KBM-7 (cell line): ENCODE measurements around the gene RUNX1.

Source experiments
- DNase-seq: peaks from one replicate; pipeline ENCODE4 v3.0.0-alpha.2; 2015
- in situ Hi-C: fragments of 300-500 bp; cut with MboI; formaldehyde crosslinking; loops from 2 replicates; pipeline ENCODE4 v1.14.3; 2020; ENCODE audit warnings: low sequenced_read_pairs, low pct_unique_long_range_greater_than_20kb, mixed read lengths

RUNX1 gene

DNA sequence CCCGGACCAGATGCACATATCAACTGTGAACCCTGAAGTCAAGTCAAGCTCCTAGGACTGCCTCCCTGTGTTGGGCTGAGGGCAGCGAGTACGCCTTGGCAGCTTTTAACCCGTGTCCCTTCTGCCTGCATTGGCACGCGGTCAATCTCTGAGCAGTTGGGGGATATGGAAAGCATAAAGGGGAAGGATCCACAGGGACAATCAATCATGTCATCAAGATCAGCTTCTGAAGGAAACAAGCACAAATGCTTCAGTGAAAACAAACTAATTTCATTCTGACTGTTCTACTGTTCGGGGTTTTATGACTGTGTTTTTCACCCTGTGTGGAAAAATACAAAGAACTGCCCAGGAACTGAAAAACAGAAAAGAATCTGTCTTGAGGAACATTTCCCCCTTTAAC is 106.2 kb downstream of the RUNX1 start:
- in situ Hi-C loops = no loop called here
- peak; percentile 67 for DNase-seq

- in situ Hi-C loops = no loop called here
- no peak for DNase-seq
These were observed 107.9 kb downstream of the RUNX1 start for GRCh38 chr21:34941162-34941561.

GRCh38 chr21:34939673-34940331 is 109.3 kb downstream of the RUNX1 start:
- DNase-seq = peak; percentile 55
- in situ Hi-C loops = no loop called here

DNA sequence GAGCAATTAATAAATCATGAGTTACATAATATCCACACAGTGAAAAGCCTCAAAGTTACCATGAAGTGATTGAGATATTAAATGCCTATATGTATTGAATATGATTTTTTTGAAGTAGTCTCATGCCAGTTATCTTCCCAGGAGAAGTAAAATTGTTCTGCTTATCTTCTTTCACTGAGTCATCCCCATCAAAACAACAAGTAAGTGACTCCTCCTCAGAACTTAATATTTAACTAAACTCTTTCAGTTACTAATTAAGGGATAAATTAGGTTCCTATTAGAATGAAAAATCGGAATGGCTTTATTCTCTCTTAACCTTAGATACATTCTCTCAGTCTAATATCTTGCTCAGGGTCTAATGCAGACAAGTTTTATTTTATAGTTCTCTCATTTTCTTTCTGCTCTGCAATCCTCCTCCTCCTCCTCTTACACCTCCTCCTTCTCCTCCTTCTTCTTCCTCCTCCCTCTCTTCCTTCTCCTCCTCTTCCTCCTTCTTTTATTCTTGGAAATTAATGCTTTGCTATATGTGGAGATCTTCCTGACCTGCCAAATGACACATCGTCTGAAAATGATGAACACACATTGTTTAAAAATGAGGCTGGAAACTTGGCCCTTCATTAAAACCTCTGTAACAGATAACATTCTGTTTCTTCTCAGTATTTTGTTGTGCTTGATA is 110.9 kb downstream of the RUNX1 start:
- in situ Hi-C loops = no loop called here

DNA sequence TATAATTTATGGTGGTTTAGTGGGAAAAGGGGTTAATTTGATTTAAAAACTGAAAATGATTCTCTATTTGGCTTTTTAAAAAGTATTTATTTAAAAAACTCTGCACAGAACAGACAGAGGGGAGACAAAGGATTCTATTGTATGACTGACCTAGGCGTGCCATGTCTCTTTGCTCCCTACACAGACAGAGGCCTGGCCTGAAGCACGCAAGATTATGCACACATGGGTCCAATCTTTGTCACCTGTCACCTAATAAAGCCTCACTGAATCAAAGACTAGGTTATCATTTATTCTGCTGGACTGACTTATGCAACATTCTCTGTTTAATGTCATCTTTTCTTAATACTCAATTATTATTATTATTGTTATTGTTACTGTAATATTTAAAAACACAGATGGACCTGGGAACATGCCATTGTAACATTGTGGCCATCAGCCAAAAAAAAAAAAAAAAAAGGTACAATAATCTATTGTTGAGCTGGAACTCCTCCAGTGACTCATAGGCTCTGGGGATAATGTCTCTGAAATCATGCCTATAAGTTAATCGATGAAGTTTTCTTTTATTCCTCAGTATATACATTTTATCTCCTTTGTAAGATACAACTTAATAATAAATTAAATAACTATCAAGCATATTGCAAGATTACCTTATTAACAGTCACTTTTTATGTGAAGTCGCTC is 112.1 kb downstream of the RUNX1 start:
- no peak for DNase-seq

More for the DNA sequence above, 110.9 kb downstream of the RUNX1 start:
- DNase-seq = no peak

GRCh38 chr21:34936371-34936789 is 112.7 kb downstream of the RUNX1 start:
- DNase-seq = no peak
- in situ Hi-C loops = no loop called here

More for the DNA sequence above, 112.1 kb downstream of the RUNX1 start:
- in situ Hi-C loops = no loop called here

DNA sequence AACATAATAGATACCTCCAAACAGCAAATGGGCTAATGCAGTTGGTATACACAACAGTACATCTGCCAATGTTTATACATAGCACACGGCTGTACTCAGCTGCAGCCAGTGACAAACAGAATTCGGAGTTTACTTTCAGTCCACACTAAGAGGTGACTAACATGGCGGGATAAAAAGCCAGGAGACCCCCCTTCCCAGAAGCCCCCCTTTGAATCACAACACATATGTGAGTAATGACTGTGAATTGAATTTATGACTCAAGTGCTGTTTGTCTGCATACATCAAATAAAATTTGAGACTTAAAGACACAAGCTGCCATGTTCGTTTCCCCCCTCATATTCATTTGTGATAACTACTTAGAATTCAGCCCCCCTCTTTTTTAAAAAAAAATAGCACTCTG is 113.2 kb downstream of the RUNX1 start:
- no peak for DNase-seq
- in situ Hi-C loops = no loop called here

- in situ Hi-C loops = no loop called here
These were observed 113.7 kb downstream of the RUNX1 start for GRCh38 chr21:34935452-34935851.

GRCh38 chr21:34934350-34934749 is 114.8 kb downstream of the RUNX1 start:
- DNase-seq = no peak
- in situ Hi-C loops = no loop called here

More at GRCh38 chr21:34935452-34935851, 113.7 kb downstream of the RUNX1 start:
- no peak for DNase-seq

DNA sequence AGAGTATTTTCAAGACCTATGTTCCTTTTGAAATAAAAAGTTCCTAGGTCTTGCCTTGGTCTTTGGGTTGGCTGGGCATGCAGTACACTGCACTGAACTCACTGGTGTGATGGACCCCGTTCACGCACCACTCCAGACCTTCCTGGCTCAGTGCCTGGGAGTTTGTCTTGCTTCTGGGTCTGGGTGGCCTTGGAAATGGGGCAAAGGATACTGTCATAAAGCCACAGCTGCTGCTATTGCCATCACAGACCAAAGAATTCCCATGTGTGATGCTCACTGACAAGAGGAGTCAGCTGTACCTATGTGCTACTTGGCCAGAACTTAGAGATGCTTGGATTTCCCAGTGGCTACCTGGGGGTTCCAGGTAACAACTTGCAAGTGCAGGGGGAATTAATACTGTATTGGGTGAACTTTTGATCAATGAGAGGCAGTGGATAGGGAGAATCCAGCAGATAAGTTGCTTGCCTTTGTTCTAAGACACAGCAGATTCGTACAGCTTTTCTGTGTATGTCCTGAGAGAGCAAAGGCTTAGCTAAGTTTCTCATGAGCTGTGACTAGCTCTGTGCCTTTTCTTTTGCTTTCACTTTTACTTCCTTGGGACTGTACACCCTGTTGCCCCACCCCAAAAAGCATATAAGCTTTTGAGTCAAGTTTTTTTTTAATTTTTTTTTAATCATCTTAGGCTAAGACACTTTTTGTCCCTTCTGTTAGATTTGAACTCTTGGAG is 115.3 kb downstream of the RUNX1 start:
- no peak for DNase-seq
- in situ Hi-C loops = no loop called here

DNA sequence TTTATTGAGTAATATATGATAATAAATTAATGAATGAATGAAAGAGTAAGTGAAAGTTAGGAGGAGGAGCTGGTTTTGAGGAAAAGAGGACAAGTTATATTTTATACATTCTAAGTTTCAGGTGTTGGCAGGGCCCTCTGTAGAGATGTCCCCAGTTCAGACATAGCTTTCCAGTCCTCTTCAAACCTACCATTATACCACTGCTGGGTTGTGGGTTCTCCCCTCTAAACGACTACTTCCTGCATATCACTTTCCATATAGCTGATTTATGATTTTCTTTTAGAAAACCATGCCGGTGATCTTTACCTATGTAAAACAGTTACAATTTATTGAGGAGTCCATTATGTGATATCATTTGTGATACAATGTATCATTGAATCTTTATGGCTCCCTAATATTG is 116.9 kb downstream of the RUNX1 start:
- in situ Hi-C loops = no loop called here
- no peak for DNase-seq

DNA sequence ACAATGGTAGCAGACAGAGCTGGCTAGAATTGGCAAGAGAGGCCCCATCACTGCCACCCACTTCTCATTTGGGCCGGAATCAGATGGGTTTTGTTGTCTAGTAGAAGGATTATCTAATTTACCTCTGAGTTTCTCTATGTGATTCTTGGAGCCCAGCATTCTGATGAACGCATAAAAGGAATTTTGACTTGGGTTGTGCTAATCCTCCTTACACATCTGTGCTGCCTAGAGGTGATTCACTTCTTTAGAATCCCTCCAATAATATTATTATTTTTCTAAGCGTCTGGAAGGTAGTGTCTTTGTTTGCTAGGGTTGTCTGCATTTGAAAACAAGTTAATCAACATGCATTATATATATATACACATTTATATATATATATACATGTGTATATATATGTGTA is 118.1 kb downstream of the RUNX1 start:
- in situ Hi-C loops = no loop called here
- no peak for DNase-seq

GRCh38 chr21:34928637-34929036 is 120.5 kb downstream of the RUNX1 start:
- in situ Hi-C loops = no loop called here
- DNase-seq = no peak

- in situ Hi-C loops = no loop called here
- no peak for DNase-seq
These were observed 121.1 kb downstream of the RUNX1 start for GRCh38 chr21:34927992-34928391.

- no peak for DNase-seq
- in situ Hi-C loops = no loop called here
These were observed 122.2 kb downstream of the RUNX1 start for GRCh38 chr21:34926803-34927467.

DNA sequence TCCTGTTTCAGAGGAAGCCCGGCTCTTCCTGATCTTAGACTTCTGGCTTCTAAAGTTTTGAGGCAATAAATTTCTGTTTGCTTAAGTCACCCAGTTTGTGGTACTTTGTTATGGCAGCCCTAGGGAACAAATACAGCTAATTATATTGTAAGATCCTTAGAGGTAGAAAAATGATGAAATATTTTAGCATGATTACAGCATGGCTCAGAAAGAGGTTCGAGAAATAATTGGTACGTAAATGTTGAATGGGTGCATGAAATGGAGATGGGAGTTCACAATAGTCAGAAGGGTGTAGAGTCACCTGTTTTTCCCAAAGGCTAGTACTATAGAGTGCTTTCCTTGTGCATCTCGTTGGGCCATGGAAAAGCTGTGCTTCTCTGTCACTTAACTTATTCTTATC is 123.5 kb downstream of the RUNX1 start:
- no peak for DNase-seq
- in situ Hi-C loops = no loop called here

GRCh38 chr21:34924771-34925419 is 124.2 kb downstream of the RUNX1 start:
- in situ Hi-C loops = no loop called here
- DNase-seq = no peak

GRCh38 chr21:34924194-34924593 is 124.9 kb downstream of the RUNX1 start:
- no peak for DNase-seq
- in situ Hi-C loops = no loop called here

GRCh38 chr21:34923626-34924025 is 125.5 kb downstream of the RUNX1 start:
- in situ Hi-C loops = no loop called here
- DNase-seq = no peak
